ENCODE data around the gene TMEM43. TPM values are rescaled to one million over a fixed set of nuclear protein-coding genes. Genes with fewer than 3 reads are reported as not detected.

Gene TMEM43
- total RNA-seq, 1 donor from 2014 or later = 84.9 TPM

GRCh38 chr3:14134291-14134690 lies 9.4 kb downstream of the TMEM43 start:
- no peaks in the 10 kb centered on the region for H3K27me3 Mint-ChIP-seq (ENCODE audit: low read depth)
- H3K4me3 Mint-ChIP-seq (ENCODE audit: unreplicated experiment) = no peak overlapping the region
- no peak for TF ChIP-seq CTCF (IDR thresholded peaks at IDR 0.05)
- DNase-seq (ENCODE audit: low spot score) = no peak
- peaks cover 14% of the 10 kb centered on the region for H3K4me1 Mint-ChIP-seq (ENCODE audit: low read depth)
- H3K27ac Mint-ChIP-seq (ENCODE audit: unreplicated experiment) = no peak overlapping the region
- no peaks in the 10 kb centered on the region for H3K9me3 Mint-ChIP-seq (ENCODE audit: low read depth)
- peaks cover 50% of the 10 kb centered on the region for H3K36me3 Mint-ChIP-seq (ENCODE audit: low read depth)

- Mint-ChIP-seq H3K4me1 (ENCODE audit: low read depth) (peaks cover 19% of the 10 kb centered on the region), H3K36me3 (ENCODE audit: low read depth) (peaks cover 44% of the 10 kb centered on the region), H3K9me3 (ENCODE audit: low read depth) (no peaks in the 10 kb centered on the region), H3K4me3 (ENCODE audit: unreplicated experiment) (no peak overlapping the region), H3K27me3 (ENCODE audit: low read depth) (no peaks in the 10 kb centered on the region), H3K27ac (ENCODE audit: unreplicated experiment) (no peak overlapping the region)
- no peak for DNase-seq (ENCODE audit: low spot score)
- no peak for TF ChIP-seq CTCF (IDR thresholded peaks at IDR 0.05)
Measured at GRCh38 chr3:14135581-14135980, 10.7 kb downstream of the TMEM43 start.

- H3K27ac Mint-ChIP-seq (ENCODE audit: unreplicated experiment) = no peak overlapping the region
- peaks cover 39% of the 10 kb centered on the region for H3K36me3 Mint-ChIP-seq (ENCODE audit: low read depth)
- DNase-seq (ENCODE audit: low spot score) = no peak
- no peak for TF ChIP-seq CTCF (IDR thresholded peaks at IDR 0.05)
- peaks cover 29% of the 10 kb centered on the region for H3K4me1 Mint-ChIP-seq (ENCODE audit: low read depth)
- H3K9me3 Mint-ChIP-seq (ENCODE audit: low read depth) = no peaks in the 10 kb centered on the region
- no peaks in the 10 kb centered on the region for H3K27me3 Mint-ChIP-seq (ENCODE audit: low read depth)
- H3K4me3 Mint-ChIP-seq (ENCODE audit: unreplicated experiment) = no peak overlapping the region
Measured at GRCh38 chr3:14137004-14137403, 12.2 kb downstream of the TMEM43 start.

GRCh38 chr3:14137445-14137844 lies 12.6 kb downstream of the TMEM43 start:
- no peaks in the 10 kb centered on the region for H3K27me3 Mint-ChIP-seq (ENCODE audit: low read depth)
- H3K9me3 Mint-ChIP-seq (ENCODE audit: low read depth) = no peaks in the 10 kb centered on the region
- H3K4me3 Mint-ChIP-seq (ENCODE audit: unreplicated experiment) = no peak overlapping the region
- DNase-seq (ENCODE audit: low spot score) = peak; percentile 69
- no peak overlapping the region for H3K27ac Mint-ChIP-seq (ENCODE audit: unreplicated experiment)
- peaks cover 38% of the 10 kb centered on the region for H3K36me3 Mint-ChIP-seq (ENCODE audit: low read depth)
- TF ChIP-seq CTCF (IDR thresholded peaks at IDR 0.05) = no peak
- H3K4me1 Mint-ChIP-seq (ENCODE audit: low read depth) = peaks cover 33% of the 10 kb centered on the region

GRCh38 chr3:14138109-14138877 lies 13.4 kb downstream of the TMEM43 start:
- no peak for TF ChIP-seq CTCF (IDR thresholded peaks at IDR 0.05)
- Mint-ChIP-seq H3K27me3 (ENCODE audit: low read depth) (no peaks in the 10 kb centered on the region), H3K4me1 (ENCODE audit: low read depth) (peaks cover 42% of the 10 kb centered on the region), H3K9me3 (ENCODE audit: low read depth) (no peaks in the 10 kb centered on the region), H3K4me3 (ENCODE audit: unreplicated experiment) (no peak overlapping the region), H3K36me3 (ENCODE audit: low read depth) (peaks cover 30% of the 10 kb centered on the region), H3K27ac (ENCODE audit: unreplicated experiment) (peak overlapping the region; percentile 45)
- DNase-seq (ENCODE audit: low spot score) = peak; percentile 87

All from chondrocyte (in vitro differentiated cells).